Spinal cord (tissue), 10 donors: ENCODE results near the gene USPL1. TPM values are rescaled to one million over a fixed set of nuclear protein-coding genes. Genes with fewer than 3 reads are reported as not detected.
"Not testable (repeated sequence)": the region's sequence is repeated elsewhere in the genome, so short reads cannot be mapped to it uniquely, and the experiment has no call there.

ENCODE experiments used
- DNase-seq, 6 donors: peaks; one replicate each; pipeline versions ENCODE4 v3.0.0 to v3.0.0-alpha.2; 2013 to 2015; ENCODE audit warnings: low spot score in 6 of 6, low read depth in 4 of 6
- H3K27ac ChIP-seq: one replicate; pipeline ENCODE4 v1.5.1; 2013; ENCODE audit warnings: low read depth, low read length, control low read depth
- H3K27me3 ChIP-seq: one replicate; pipeline ENCODE4 v1.6.1; 2013; ENCODE audit warnings: low read length; ENCODE audit not compliant: control insufficient read depth, insufficient read depth
- H3K36me3 ChIP-seq: one replicate; pipeline ENCODE4 v1.6.1; 2013; ENCODE audit warnings: low read length; ENCODE audit not compliant: control insufficient read depth, insufficient read depth
- H3K4me1 ChIP-seq: one replicate; pipeline ENCODE4 v1.6.1; 2013; ENCODE audit warnings: low read length; ENCODE audit not compliant: control insufficient read depth, insufficient read depth
- H3K4me3 ChIP-seq: one replicate; pipeline ENCODE4 v1.5.1; 2013; ENCODE audit warnings: low read depth, low read length, control low read depth
- H3K9me3 ChIP-seq: one replicate; pipeline ENCODE4 v1.6.1; 2013; ENCODE audit warnings: low read length; ENCODE audit not compliant: control insufficient read depth, insufficient read depth
- WGBS: methylation state at CpG from one replicate; pipeline ENCODE4 v1.1.5; 2013; ENCODE audit warnings: missing lambda C conversion rate; ENCODE audit not compliant: insufficient coverage; 5-methylcytosine and 5-hydroxymethylcytosine counted together
- polyA plus RNA-seq, 2 donors: library from polyadenylated mRNA; unstranded; fragments of 120-200 nt; gene quantifications; one replicate each; pipeline ENCODE4 v1.2.1, GENCODE V29; 2013; ENCODE audit not compliant: insufficient read length in 2 of 2
- total RNA-seq, 2 donors: library from RNA; depleted of rRNA in 1 of 2; stranded (reverse); fragments of 120-200 nt in 1 of 2; fragments of >200 nt in 1 of 2; gene quantifications; one replicate each; pipeline versions ENCODE4 v1.2.3 to v1.2.4, GENCODE V29; 2013 to 2014
- donor health status: healthy.

USPL1 gene
- total and polyA plus RNA-seq, 4 donors, result 19.7 to 31.1 (median 22.5) TPM

DNA sequence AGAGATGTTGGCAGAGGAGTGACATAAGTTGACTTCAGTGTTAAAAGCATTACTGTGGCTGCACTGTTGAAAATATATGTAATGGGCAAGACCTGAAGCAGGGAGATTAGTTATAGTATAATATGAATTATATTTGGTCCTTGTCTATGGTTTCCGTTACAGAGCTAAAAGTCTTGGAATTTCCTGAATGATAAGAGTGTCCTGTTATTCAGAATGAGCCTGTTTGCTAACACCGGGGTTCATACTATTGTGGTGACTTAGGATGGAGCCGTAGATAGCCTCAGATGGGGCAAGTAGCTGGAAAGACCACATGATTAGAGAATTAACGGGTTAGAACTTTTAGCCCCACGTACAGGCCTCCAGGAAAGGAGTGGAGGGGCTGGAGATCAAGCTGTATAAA, 5.7 kb downstream of the USPL1 start:
- no peak for DNase-seq
- WGBS, result 80% methylated on average over 4 of the region's 5 CpGs
- no peaks in the 10 kb centered on the region for H3K4me1 ChIP-seq
- H3K27ac ChIP-seq, result no peak overlapping the region
- H3K4me3 ChIP-seq, result no peak overlapping the region
- no peaks in the 10 kb centered on the region for H3K9me3 ChIP-seq
- H3K27me3 ChIP-seq, result no peaks in the 10 kb centered on the region
- H3K36me3 ChIP-seq, result peaks cover 9% of the 10 kb centered on the region

DNA sequence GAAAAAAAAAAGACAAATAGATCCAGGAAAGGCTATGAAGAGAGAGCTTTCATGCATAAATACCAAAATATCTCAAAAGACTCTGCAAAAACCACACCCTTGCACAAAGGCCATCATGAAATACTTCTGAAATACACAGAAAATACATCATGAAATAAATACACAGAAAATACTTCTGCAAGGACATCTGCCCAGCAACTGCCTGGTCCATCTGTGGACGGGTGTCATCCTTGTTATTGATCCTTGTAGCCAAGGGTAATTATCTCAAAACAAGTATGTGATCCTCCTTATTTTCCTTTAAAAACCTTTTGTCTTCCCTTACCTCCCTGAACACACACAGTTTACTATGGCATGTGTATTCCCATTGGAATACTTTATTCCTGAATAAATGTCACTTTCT, 6.9 kb downstream of the USPL1 start:
- no peaks in the 10 kb centered on the region for H3K27me3 ChIP-seq
- no peak overlapping the region for H3K4me3 ChIP-seq
- no CpG with 5 or more reads among the region's 1 CpG for WGBS
- H3K9me3 ChIP-seq, result no peaks in the 10 kb centered on the region
- H3K27ac ChIP-seq, result no peak overlapping the region
- DNase-seq, result no peak
- peaks cover 12% of the 10 kb centered on the region for H3K36me3 ChIP-seq
- no peaks in the 10 kb centered on the region for H3K4me1 ChIP-seq

DNA sequence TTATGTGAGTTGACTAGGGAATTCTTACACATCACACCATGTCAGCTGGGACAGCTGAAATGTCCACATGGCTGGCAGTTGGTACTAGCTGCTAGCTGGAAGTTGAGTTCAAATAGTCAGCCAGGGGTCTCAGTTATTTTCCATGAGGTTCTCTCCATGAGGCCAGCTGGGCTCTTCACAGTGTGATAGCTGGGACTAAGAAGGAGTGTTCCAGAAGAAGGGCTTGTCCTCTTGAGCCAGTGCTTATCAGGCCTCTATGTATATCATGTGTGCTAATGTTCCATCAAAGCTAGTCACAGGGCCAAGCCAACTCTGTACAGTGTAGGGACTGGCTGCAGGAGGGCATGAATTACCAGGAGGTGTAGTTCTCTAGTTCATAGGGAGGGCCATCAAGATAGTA, 11.8 kb downstream of the USPL1 start:
- H3K4me1 ChIP-seq, result no peaks in the 10 kb centered on the region

DNA sequence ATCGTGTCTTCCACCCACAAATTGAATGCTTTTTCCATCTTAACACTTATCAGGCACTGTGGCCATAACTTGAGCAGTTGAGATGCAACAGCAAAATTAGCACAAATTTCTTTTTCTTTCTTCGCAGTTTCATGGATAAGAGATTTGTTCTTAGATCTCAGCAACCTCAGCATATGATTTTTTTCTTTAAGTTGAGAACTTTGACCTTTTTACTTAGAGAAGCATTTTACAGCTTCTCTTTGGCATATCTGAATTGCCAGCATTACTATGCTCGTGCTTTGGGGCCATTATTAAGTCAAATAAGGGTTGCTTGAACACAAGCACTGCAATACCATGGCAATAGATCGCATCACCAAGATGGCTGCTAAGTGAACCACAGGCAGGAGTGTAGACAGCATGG, 16.1 kb downstream of the USPL1 start:
- H3K4me3 ChIP-seq, result no peak overlapping the region
- peaks cover 14% of the 10 kb centered on the region for H3K36me3 ChIP-seq
- H3K27ac ChIP-seq, result no peak overlapping the region
- WGBS, result 94% methylated on average over 2 of the region's 4 CpGs
- H3K27me3 ChIP-seq, result no peaks in the 10 kb centered on the region
- H3K9me3 ChIP-seq, result no peaks in the 10 kb centered on the region
- H3K4me1 ChIP-seq, result no peaks in the 10 kb centered on the region
- no peak for DNase-seq

More for the DNA sequence above, 11.8 kb downstream of the USPL1 start:
- Histone ChIP-seq H3K9me3 (no peaks in the 10 kb centered on the region), H3K36me3 (peaks cover 18% of the 10 kb centered on the region), H3K27me3 (no peaks in the 10 kb centered on the region), H3K4me3 (no peak overlapping the region), H3K27ac (no peak overlapping the region)
- DNase-seq, result no peak

DNA sequence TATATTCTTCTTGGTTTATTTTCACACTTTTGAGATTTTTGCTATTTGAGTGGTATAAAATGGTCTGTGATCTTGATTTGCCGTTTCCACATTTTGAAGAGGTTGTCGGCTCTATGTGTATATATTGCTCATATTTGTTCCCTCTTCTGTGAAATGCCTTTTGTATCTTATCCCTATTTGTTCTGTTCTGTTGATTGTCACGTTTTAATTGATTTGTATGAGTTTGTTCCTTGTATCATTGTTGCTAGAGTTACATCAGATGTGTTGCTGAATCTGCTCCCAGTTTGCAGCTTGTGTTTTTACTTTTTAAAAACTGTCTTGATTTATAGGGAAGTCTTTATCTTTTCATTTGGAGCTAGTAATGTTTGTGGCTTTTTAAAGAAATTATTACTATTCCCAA, 17.1 kb downstream of the USPL1 start:
- Histone ChIP-seq H3K36me3 (peaks cover 11% of the 10 kb centered on the region), H3K27ac (no peak overlapping the region), H3K27me3 (no peaks in the 10 kb centered on the region), H3K4me1 (no peaks in the 10 kb centered on the region), H3K4me3 (no peak overlapping the region), H3K9me3 (no peaks in the 10 kb centered on the region)
- 100% methylated on average over 1 of the region's 3 CpGs for WGBS
- no peak for DNase-seq

DNA sequence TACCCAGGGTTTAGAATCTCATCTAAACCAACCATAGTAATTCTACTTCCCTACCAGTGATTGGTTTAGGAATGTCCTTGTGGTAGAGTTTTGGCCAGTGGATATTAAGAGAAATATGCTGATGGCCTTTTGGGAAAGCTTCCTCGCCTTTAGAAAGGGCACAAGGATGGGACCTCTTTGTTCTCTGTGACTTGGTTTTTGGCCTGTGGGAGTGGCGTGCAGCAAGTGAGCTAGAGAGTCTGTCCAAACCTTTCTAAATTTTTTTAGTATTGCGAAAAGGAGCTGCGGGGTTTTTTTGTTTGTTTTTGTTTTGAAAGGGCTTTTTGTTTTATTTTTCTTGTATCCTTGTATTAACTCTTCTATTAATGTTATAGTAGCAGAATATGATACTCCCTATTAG, 20.6 kb downstream of the USPL1 start:
- Histone ChIP-seq H3K27ac (no peak overlapping the region), H3K4me3 (no peak overlapping the region), H3K9me3 (no peaks in the 10 kb centered on the region), H3K4me1 (no peaks in the 10 kb centered on the region), H3K36me3 (peaks cover 18% of the 10 kb centered on the region), H3K27me3 (no peaks in the 10 kb centered on the region)
- whole genome bisulfite sequencing, result 89% methylated on average over 1 of the region's 4 CpGs
- no peak for DNase-seq

DNA sequence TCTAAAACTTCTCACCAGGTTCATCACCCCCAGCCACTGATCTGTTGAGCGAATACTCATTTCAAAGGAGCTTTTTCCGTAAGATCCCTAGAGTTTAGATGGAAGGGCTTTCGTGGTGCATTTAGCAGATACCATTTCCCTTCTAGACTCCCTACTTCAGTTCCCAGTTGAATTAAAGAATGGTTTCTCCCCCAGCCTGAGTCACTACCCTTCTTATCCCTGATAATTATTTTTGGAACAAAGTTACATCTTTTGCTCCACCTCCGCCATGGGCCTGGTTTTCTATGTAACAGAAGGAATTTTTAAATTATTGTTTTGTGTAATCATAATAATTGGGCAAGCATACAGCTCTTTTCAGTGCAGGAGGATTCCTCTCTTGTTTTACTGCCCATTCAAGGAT, 22.0 kb downstream of the USPL1 start:
- Histone ChIP-seq H3K27me3 (no peaks in the 10 kb centered on the region), H3K4me1 (no peaks in the 10 kb centered on the region), H3K36me3 (peaks cover 21% of the 10 kb centered on the region), H3K9me3 (no peaks in the 10 kb centered on the region), H3K27ac (no peak overlapping the region), H3K4me3 (no peak overlapping the region)
- DNase-seq, result no peak
- WGBS, result 80% methylated on average over 1 of the region's 4 CpGs

DNA sequence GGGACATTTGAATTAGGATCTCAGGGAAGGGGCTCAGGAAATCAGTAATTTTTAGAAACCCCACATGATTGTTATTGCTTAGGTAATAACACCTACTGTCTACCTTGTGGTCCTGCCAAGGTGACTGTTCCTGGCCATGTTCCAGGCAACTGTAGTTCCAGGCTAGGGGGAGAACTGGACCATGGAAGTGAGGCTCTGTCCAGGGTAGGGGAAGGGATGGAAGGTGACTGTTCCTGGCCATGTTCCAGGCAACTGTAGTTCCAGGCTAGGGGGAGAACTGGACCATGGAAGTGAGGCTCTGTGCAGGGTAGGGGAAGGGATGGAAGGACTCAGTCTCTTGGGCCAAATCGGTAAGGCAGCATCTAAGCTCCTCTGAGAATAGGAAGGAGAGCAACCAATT, 23.5 kb downstream of the USPL1 start:
- H3K27me3 ChIP-seq, H3K4me1 ChIP-seq, H3K27ac ChIP-seq, H3K9me3 ChIP-seq, H3K4me3 ChIP-seq, DNase-seq: not testable (repeated sequence)
- WGBS, result no CpG with 5 or more reads among the region's 1 CpG
- peaks cover 21% of the 10 kb centered on the region for H3K36me3 ChIP-seq

DNA sequence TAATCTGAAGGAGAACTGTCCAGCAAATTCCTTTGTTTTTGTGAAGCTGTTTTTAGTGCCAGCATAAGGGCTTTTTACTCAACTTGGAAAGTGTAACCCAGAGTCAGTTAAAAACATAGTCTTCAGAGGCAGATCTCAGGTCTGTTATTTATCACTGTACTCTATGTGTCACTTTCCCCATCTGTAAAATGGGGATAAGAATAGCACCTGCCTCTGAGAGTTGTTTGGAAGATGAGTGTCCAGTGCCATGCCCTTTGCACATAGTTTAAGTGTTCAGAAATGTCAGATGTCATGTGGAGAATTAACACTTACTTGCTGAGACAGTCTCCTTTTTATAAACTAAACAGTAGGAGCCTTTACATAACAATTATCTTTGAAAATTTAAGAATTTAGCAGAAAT, 27.9 kb downstream of the USPL1 start:
- no peak overlapping the region for H3K27ac ChIP-seq
- no peak for DNase-seq
- H3K4me3 ChIP-seq, result no peak overlapping the region
- no peaks in the 10 kb centered on the region for H3K4me1 ChIP-seq
- H3K36me3 ChIP-seq, result peaks cover 21% of the 10 kb centered on the region
- H3K27me3 ChIP-seq, result no peaks in the 10 kb centered on the region
- no peaks in the 10 kb centered on the region for H3K9me3 ChIP-seq

DNA sequence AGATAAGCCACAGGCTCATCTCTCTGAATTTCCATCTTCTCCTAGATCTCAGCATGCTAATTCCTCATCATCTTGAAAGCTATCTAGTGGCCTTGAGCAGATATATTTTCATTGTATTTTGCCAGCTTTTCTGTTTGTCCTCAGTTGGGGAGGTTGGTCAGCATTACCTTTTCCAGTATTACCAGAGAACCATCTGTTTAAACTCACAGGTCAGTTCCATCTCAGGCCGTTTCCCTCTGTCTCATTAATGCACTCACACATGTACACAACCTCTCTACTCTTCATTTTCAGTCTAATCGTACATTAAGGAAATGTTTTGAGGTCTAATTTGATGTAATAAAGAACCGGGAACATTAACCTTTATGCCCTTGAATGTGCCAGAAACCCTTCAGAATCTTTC, 29.7 kb downstream of the USPL1 start:
- whole genome bisulfite sequencing, result no CpG with 5 or more reads among the region's 3 CpGs
- DNase-seq, result no peak
- H3K27me3 ChIP-seq, result no peaks in the 10 kb centered on the region
- no peak overlapping the region for H3K27ac ChIP-seq
- no peaks in the 10 kb centered on the region for H3K9me3 ChIP-seq
- H3K4me1 ChIP-seq, result no peaks in the 10 kb centered on the region
- H3K4me3 ChIP-seq, result no peak overlapping the region
- peaks cover 15% of the 10 kb centered on the region for H3K36me3 ChIP-seq
